ENCODE results near the gene NEDD4L. TPM values are rescaled to one million over a fixed set of nuclear protein-coding genes. Genes with fewer than 3 reads are reported as not detected.

Gene NEDD4L
- total RNA-seq, 1 experiment from 2014 or later: 42.9 TPM

GRCh38 chr18:58093311-58093803 lies 49.3 kb downstream of the NEDD4L start:
- ChIA-PET CTCF (no interaction called here), POLR2A (no interaction called here)
- no peak for DNase-seq (ENCODE audit: low read depth, low spot score)
- Histone ChIP-seq H3K4me3 (ENCODE audit: low read depth in 2 of 2, low read length in 2 of 2) (no peak overlapping the region), H3K4me1 (ENCODE audit: control insufficient read depth, insufficient read depth, low read length) (no peaks in the 10 kb centered on the region), H3K27me3 (ENCODE audit: control insufficient read depth, insufficient read depth, low read length) (no peaks in the 10 kb centered on the region), H3K27ac (ENCODE audit: low read length) (no peak overlapping the region), H3K9me3 (ENCODE audit: control insufficient read depth, insufficient read depth, low read depth, low read length) (no peaks in the 10 kb centered on the region), H3K36me3 (ENCODE audit: control insufficient read depth, insufficient read depth, low read length) (no peaks in the 10 kb centered on the region)
- no peak for ATAC-seq
- in situ Hi-C loops (cut with HindIII; ENCODE audit: low pct_unique_long_range_greater_than_20kb, low sequenced_read_pairs): no loop called here
- no peak for TF ChIP-seq POLR2AphosphoS5 (IDR thresholded peaks at IDR 0.05; ENCODE audit: low read depth, low read length)
- no TSS peak for BruUV-seq (replicated peaks)
- intact Hi-C loops (cut with micrococcal nuclease; ENCODE audit: unreplicated experiment): no loop called here

GRCh38 chr18:58095222-58095621 lies 51.2 kb downstream of the NEDD4L start:
- DNase-seq (ENCODE audit: low read depth, low spot score) (no peak), ATAC-seq (no peak)
- POLR2A ChIA-PET: interaction anchor here (0.5 kb wide), 1 partner anchor 1345 kb away, joined by 3 read pairs; no protein-coding TSS in a partner anchor
- H3K27me3 ChIP-seq (ENCODE audit: control insufficient read depth, insufficient read depth, low read length): no peaks in the 10 kb centered on the region
- no peak overlapping the region for H3K4me3 ChIP-seq (ENCODE audit: low read depth in 2 of 2, low read length in 2 of 2)
- TF ChIP-seq REST (IDR thresholded peaks at IDR 0.05; ENCODE audit: insufficient read depth in 1 of 2, low read depth in 2 of 2, low read length in 1 of 2) (no peak), POLR2AphosphoS5 (IDR thresholded peaks at IDR 0.05; ENCODE audit: low read depth, low read length) (no peak), TCF7L2 (IDR thresholded peaks at IDR 0.05; ENCODE audit: low read depth, low read length) (no peak), SIN3A (IDR thresholded peaks at IDR 0.05; ENCODE audit: borderline replicate concordance, insufficient read depth, low read depth, low read length) (no peak), CTCF (IDR thresholded peaks at IDR 0.05) (no peak)
- intact Hi-C loops (cut with micrococcal nuclease; ENCODE audit: unreplicated experiment): no loop called here
- in situ Hi-C loops (cut with HindIII; ENCODE audit: low pct_unique_long_range_greater_than_20kb, low sequenced_read_pairs): no loop called here
- H3K9me3 ChIP-seq (ENCODE audit: control insufficient read depth, insufficient read depth, low read depth, low read length): no peaks in the 10 kb centered on the region
- H3K4me1 ChIP-seq (ENCODE audit: control insufficient read depth, insufficient read depth, low read length): no peaks in the 10 kb centered on the region
- H3K27ac ChIP-seq (ENCODE audit: low read length): no peak overlapping the region
- no peaks in the 10 kb centered on the region for H3K36me3 ChIP-seq (ENCODE audit: control insufficient read depth, insufficient read depth, low read length)
- BruUV-seq (replicated peaks): no TSS peak
- CTCF ChIA-PET: no interaction called here

- H3K4me1 ChIP-seq (ENCODE audit: control insufficient read depth, insufficient read depth, low read length): no peaks in the 10 kb centered on the region
- in situ Hi-C loops (cut with HindIII; ENCODE audit: low pct_unique_long_range_greater_than_20kb, low sequenced_read_pairs): no loop called here
- no peaks in the 10 kb centered on the region for H3K36me3 ChIP-seq (ENCODE audit: control insufficient read depth, insufficient read depth, low read length)
- BruUV-seq (replicated peaks): no TSS peak
- intact Hi-C loops (cut with micrococcal nuclease; ENCODE audit: unreplicated experiment): no loop called here
- no peaks in the 10 kb centered on the region for H3K9me3 ChIP-seq (ENCODE audit: control insufficient read depth, insufficient read depth, low read depth, low read length)
- H3K4me3 ChIP-seq (ENCODE audit: low read depth in 2 of 2, low read length in 2 of 2): no peak overlapping the region
- DNase-seq (ENCODE audit: low read depth, low spot score): no peak
- ChIA-PET POLR2A (interaction anchor here (0.5 kb wide), 1 partner anchor 1345 kb away, joined by 3 read pairs; no protein-coding TSS in a partner anchor), CTCF (no interaction called here)
- H3K27me3 ChIP-seq (ENCODE audit: control insufficient read depth, insufficient read depth, low read length): no peaks in the 10 kb centered on the region
- TF ChIP-seq CTCF (IDR thresholded peaks at IDR 0.05): no peak
- no peak for TF ChIP-seq REST (IDR thresholded peaks at IDR 0.05; ENCODE audit: insufficient read depth in 1 of 2, low read depth in 2 of 2, low read length in 1 of 2)
- TF ChIP-seq SIN3A (IDR thresholded peaks at IDR 0.05; ENCODE audit: borderline replicate concordance, insufficient read depth, low read depth, low read length): no peak
- no peak for TF ChIP-seq TCF7L2 (IDR thresholded peaks at IDR 0.05; ENCODE audit: low read depth, low read length)
- TF ChIP-seq POLR2AphosphoS5 (IDR thresholded peaks at IDR 0.05; ENCODE audit: low read depth, low read length): no peak
- H3K27ac ChIP-seq (ENCODE audit: low read length): no peak overlapping the region
- ATAC-seq: no peak
These were observed 51.6 kb downstream of the NEDD4L start for GRCh38 chr18:58095655-58096054.
